Measurements from ENCODE around the gene CPB2.

Gene CPB2

DNA sequence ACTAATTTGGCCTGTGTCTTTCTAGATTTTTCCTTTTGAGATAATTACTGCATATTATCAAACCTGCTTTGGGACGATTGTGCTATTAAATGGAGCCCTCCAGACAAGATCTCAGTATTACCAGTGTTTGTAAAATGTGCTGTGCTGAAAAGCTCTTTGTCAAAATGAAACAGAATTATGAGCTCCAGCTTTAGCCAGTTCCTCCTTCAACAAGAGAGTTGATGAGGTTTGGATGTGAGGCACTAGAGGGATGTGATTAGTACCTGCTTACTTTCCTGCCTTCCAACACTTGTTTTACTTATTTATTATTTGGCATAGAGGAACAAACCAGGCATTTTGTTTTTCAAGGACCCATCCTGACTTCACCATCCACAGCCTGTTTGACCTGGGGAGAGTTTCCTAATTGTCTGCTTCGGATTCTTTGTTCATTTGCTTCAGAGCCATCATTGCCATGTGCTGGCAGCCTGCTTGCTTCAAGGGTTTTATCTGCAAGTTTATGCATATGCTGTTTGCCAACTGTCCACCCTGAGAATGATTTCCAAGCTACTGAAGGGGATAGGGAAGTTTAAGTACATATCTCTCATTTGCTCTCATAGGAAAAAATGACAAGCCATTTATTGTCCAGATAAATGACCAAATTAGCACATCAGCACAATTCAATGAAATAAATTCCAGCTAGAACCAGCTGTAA, 32.9 kb upstream of the CPB2 start:
- TF ChIP-seq ZNF8 (CRISPR knock-in tag; IDR thresholded peaks at IDR 0.05), result no peak
- no peak for TF ChIP-seq ESRRG (CRISPR knock-in tag; IDR thresholded peaks at IDR 0.05)
- TF ChIP-seq, protein P1, sequence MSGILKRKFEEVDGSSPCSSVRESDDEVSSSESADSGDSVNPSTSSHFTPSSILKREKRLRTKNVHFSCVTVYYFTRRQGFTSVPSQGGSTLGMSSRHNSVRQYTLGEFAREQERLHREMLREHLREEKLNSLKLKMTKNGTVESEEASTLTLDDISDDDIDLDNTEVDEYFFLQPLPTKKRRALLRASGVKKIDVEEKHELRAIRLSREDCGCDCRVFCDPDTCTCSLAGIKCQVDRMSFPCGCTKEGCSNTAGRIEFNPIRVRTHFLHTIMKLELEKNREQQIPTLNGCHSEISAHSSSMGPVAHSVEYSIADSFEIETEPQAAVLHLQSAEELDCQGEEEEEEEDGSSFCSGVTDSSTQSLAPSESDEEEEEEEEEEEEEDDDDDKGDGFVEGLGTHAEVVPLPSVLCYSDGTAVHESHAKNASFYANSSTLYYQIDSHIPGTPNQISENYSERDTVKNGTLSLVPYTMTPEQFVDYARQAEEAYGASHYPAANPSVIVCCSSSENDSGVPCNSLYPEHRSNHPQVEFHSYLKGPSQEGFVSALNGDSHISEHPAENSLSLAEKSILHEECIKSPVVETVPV (CRISPR knock-in tag; IDR thresholded peaks at IDR 0.05), result no peak
- TF ChIP-seq ZFP3 (CRISPR knock-in tag; IDR thresholded peaks at IDR 0.05), result no peak
- no peak for TF ChIP-seq BACH2 (CRISPR knock-in tag; IDR thresholded peaks at IDR 0.05; ENCODE audit: borderline replicate concordance)
- no peak for TF ChIP-seq ISL1 (CRISPR knock-in tag; IDR thresholded peaks at IDR 0.05)
- TF ChIP-seq ZFP30 (CRISPR knock-in tag; IDR thresholded peaks at IDR 0.05), result no peak
- no peak for TF ChIP-seq PPARA (CRISPR knock-in tag; IDR thresholded peaks at IDR 0.05; ENCODE audit: borderline replicate concordance)
- no peak for TF ChIP-seq TOX (CRISPR knock-in tag; IDR thresholded peaks at IDR 0.05; ENCODE audit: borderline replicate concordance)
- no peak for TF ChIP-seq ZNF70 (CRISPR knock-in tag; IDR thresholded peaks at IDR 0.05)
- no peak for TF ChIP-seq PATZ1 (CRISPR knock-in tag; IDR thresholded peaks at IDR 0.05; ENCODE audit: borderline replicate concordance)
- TF ChIP-seq TSHZ2 (CRISPR knock-in tag; IDR thresholded peaks at IDR 0.05), result no peak
- no peak for TF ChIP-seq RARB (CRISPR knock-in tag; IDR thresholded peaks at IDR 0.05)
- TF ChIP-seq ZC3H10 (CRISPR knock-in tag; IDR thresholded peaks at IDR 0.05), result no peak
- TF ChIP-seq ZNF565 (CRISPR knock-in tag; conservative IDR thresholded peaks at IDR 0.05; ENCODE audit: low read depth), result no peak
- no peak for TF ChIP-seq CSDC2 (CRISPR knock-in tag; IDR thresholded peaks at IDR 0.05)
- TF ChIP-seq SNAI2 (CRISPR knock-in tag; IDR thresholded peaks at IDR 0.05), result no peak
- no peak for ATAC-seq

DNA sequence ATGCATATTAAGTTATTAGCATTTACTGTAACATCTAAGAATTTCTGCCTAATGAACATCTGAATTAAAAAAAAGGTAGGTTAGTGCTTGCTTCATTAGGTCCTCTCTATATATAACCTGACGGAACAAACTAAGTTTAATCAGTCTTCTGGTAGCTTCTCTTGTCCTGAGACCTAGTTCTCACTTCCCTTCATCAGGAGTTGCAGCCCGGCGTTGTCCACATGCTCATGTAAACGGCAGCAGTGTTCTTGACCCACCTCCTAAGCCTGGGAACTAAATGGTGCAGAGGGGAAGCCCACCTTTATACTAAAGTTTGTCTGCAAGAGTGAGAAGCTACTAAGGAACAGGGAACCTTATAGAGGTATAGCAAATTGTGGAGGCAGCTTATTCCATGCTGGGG, 31.9 kb upstream of the CPB2 start:
- ATAC-seq, result no peak
- no peak for TF ChIP-seq ZNF8 (CRISPR knock-in tag; IDR thresholded peaks at IDR 0.05)
- no peak for TF ChIP-seq ISL1 (CRISPR knock-in tag; IDR thresholded peaks at IDR 0.05)
- no peak for TF ChIP-seq ARNTL (CRISPR knock-in tag; IDR thresholded peaks at IDR 0.05; ENCODE audit: borderline replicate concordance, low read depth)
- no peak for TF ChIP-seq CREB5 (CRISPR knock-in tag; IDR thresholded peaks at IDR 0.05; ENCODE audit: low read depth)
- no peak for TF ChIP-seq SNAI2 (CRISPR knock-in tag; IDR thresholded peaks at IDR 0.05)
- TF ChIP-seq GLIS3 (CRISPR knock-in tag; IDR thresholded peaks at IDR 0.05), result no peak
- no peak for TF ChIP-seq ZFP30 (CRISPR knock-in tag; IDR thresholded peaks at IDR 0.05)
- no peak for TF ChIP-seq ZNF70 (CRISPR knock-in tag; IDR thresholded peaks at IDR 0.05)
- TF ChIP-seq ZFP3 (CRISPR knock-in tag; IDR thresholded peaks at IDR 0.05), result no peak
- TF ChIP-seq, protein P2, sequence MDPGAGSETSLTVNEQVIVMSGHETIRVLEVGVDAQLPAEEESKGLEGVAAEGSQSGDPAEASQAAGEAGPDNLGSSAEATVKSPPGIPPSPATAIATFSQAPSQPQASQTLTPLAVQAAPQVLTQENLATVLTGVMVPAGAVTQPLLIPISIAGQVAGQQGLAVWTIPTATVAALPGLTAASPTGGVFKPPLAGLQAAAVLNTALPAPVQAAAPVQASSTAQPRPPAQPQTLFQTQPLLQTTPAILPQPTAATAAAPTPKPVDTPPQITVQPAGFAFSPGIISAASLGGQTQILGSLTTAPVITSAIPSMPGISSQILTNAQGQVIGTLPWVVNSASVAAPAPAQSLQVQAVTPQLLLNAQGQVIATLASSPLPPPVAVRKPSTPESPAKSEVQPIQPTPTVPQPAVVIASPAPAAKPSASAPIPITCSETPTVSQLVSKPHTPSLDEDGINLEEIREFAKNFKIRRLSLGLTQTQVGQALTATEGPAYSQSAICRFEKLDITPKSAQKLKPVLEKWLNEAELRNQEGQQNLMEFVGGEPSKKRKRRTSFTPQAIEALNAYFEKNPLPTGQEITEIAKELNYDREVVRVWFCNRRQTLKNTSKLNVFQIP (CRISPR knock-in tag; IDR thresholded peaks at IDR 0.05; ENCODE audit: borderline replicate concordance, low read depth), result no peak
- TF ChIP-seq OSR1 (CRISPR knock-in tag; IDR thresholded peaks at IDR 0.05), result no peak
- TF ChIP-seq TOX (CRISPR knock-in tag; IDR thresholded peaks at IDR 0.05; ENCODE audit: borderline replicate concordance), result no peak
- no peak for TF ChIP-seq RARB (CRISPR knock-in tag; IDR thresholded peaks at IDR 0.05)
- no peak for TF ChIP-seq TSHZ2 (CRISPR knock-in tag; IDR thresholded peaks at IDR 0.05)
- TF ChIP-seq ESRRG (CRISPR knock-in tag; IDR thresholded peaks at IDR 0.05), result no peak
